ENCODE data around the gene NUP188.

- TF ChIP-seq CTCF (conservative IDR thresholded peaks at IDR 0.05; ENCODE audit: low read depth, low read length): no peak
- TF ChIP-seq EZH2 (IDR thresholded peaks at IDR 0.05; ENCODE audit: low read length, unreplicated experiment): no peak
- TF ChIP-seq EZH2phosphoT487 (IDR thresholded peaks at IDR 0.05; ENCODE audit: borderline replicate concordance, low read length): no peak
Measured at GRCh38 chr9:128937310-128938165, 10.0 kb upstream of the NUP188 start.
